ENCODE data around the gene ENO1.
A peak's percentile ranks its signal among the peaks of the same experiment; 100 is the strongest.

ENO1 gene

GRCh38 chr1:8883491-8883890, 5.0 kb upstream of the ENO1 start:
- DNase-seq (ENCODE audit: insufficient read length, low spot score) (no peak), FAIRE-seq (no peak)
- TF ChIP-seq POLR2AphosphoS5 (IDR thresholded peaks at IDR 0.05; ENCODE audit: low read depth, low read length): no peak
- no peak for TF ChIP-seq TAF1 (IDR thresholded peaks at IDR 0.05; ENCODE audit: low read depth, low read length)
- TF ChIP-seq POU2F2 (IDR thresholded peaks at IDR 0.05; ENCODE audit: low read depth, low read length): no peak
- TF ChIP-seq SPI1 (IDR thresholded peaks at IDR 0.05; ENCODE audit: low read depth, low read length): no peak

GRCh38 chr1:8879922-8880676, 1.6 kb upstream of the ENO1 start:
- DNase-seq (ENCODE audit: insufficient read length, low spot score) (peak; percentile 39), FAIRE-seq (peak; percentile 35)
- TF ChIP-seq POLR2A (IDR thresholded peaks at IDR 0.05; ENCODE audit: low read depth, low read length) (no peak; the same call in 1 of the 2 replicates), POLR2AphosphoS5 (IDR thresholded peaks at IDR 0.05; ENCODE audit: low read depth, low read length) (no peak), POU2F2 (IDR thresholded peaks at IDR 0.05; ENCODE audit: low read depth, low read length) (no peak), PAX5 (IDR thresholded peaks at IDR 0.05; ENCODE audit: insufficient read depth, low read length, severe bottlenecking) (no peak)

GRCh38 chr1:8879464-8879921, 1.0 kb upstream of the ENO1 start:
- DNase-seq (ENCODE audit: insufficient read length, low spot score) (no peak), FAIRE-seq (no peak)
- TF ChIP-seq POU2F2 (IDR thresholded peaks at IDR 0.05; ENCODE audit: low read depth, low read length): no peak
- no peak for TF ChIP-seq TAF1 (IDR thresholded peaks at IDR 0.05; ENCODE audit: low read depth, low read length)
- no peak for TF ChIP-seq POLR2AphosphoS5 (IDR thresholded peaks at IDR 0.05; ENCODE audit: low read depth, low read length)
- TF ChIP-seq SPI1 (IDR thresholded peaks at IDR 0.05; ENCODE audit: low read depth, low read length): no peak

- TF ChIP-seq POU2F2 (IDR thresholded peaks at IDR 0.05; ENCODE audit: low read depth, low read length): no peak
- 0 out of 2 replicates have a peak, but pooled peaks have one; percentile 39 for TF ChIP-seq POLR2AphosphoS5 (IDR thresholded peaks at IDR 0.05; ENCODE audit: low read depth, low read length)
- TF ChIP-seq TAF1 (IDR thresholded peaks at IDR 0.05; ENCODE audit: low read depth, low read length): peak; percentile 59
- TF ChIP-seq SPI1 (IDR thresholded peaks at IDR 0.05; ENCODE audit: low read depth, low read length): peak; percentile 74
- peak; percentile 93 for DNase-seq (ENCODE audit: insufficient read length, low spot score)
- FAIRE-seq: peak; percentile 96
These were observed 395 bp upstream of the ENO1 start for GRCh38 chr1:8878698-8879463.

- no peak for FAIRE-seq
- TF ChIP-seq TAF1 (IDR thresholded peaks at IDR 0.05; ENCODE audit: low read depth, low read length) (no peak), POLR2AphosphoS5 (IDR thresholded peaks at IDR 0.05; ENCODE audit: low read depth, low read length) (0 out of 2 replicates have a peak, but pooled peaks have one; percentile 30), POLR2A (IDR thresholded peaks at IDR 0.05; ENCODE audit: low read depth, low read length) (no peak; the same call in 1 of the 2 replicates)
- DNase-seq (ENCODE audit: insufficient read length, low spot score): no peak
These were observed 2.4 kb downstream of the ENO1 start for GRCh38 chr1:8876087-8876486.

- DNase-seq (ENCODE audit: insufficient read length, low spot score) (no peak), FAIRE-seq (no peak)
- TF ChIP-seq POLR2A (IDR thresholded peaks at IDR 0.05; ENCODE audit: low read depth, low read length) (peak; percentile 59; the same call in 1 of the 2 replicates), TAF1 (IDR thresholded peaks at IDR 0.05; ENCODE audit: low read depth, low read length) (no peak), POLR2AphosphoS5 (IDR thresholded peaks at IDR 0.05; ENCODE audit: low read depth, low read length) (peak; percentile 56)
These were observed 3.1 kb downstream of the ENO1 start for GRCh38 chr1:8875216-8875861.

- FAIRE-seq (no peak), DNase-seq (ENCODE audit: insufficient read length, low spot score) (no peak)
- TF ChIP-seq PAX5 (IDR thresholded peaks at IDR 0.05; ENCODE audit: insufficient read depth, low read length, severe bottlenecking) (no peak), SPI1 (IDR thresholded peaks at IDR 0.05; ENCODE audit: low read depth, low read length) (no peak), TAF1 (IDR thresholded peaks at IDR 0.05; ENCODE audit: low read depth, low read length) (no peak), POLR2A (IDR thresholded peaks at IDR 0.05; ENCODE audit: low read depth, low read length) (0 out of 2 replicates have a peak, but pooled peaks have one; percentile 12), POU2F2 (IDR thresholded peaks at IDR 0.05; ENCODE audit: low read depth, low read length) (no peak), POLR2AphosphoS5 (IDR thresholded peaks at IDR 0.05; ENCODE audit: low read depth, low read length) (peak; percentile 20; the same call in 1 of the 2 replicates)
These were observed 4.0 kb downstream of the ENO1 start for GRCh38 chr1:8874230-8875201.

- TF ChIP-seq SPI1 (IDR thresholded peaks at IDR 0.05; ENCODE audit: low read depth, low read length) (no peak), POLR2A (IDR thresholded peaks at IDR 0.05; ENCODE audit: low read depth, low read length) (no peak), TAF1 (IDR thresholded peaks at IDR 0.05; ENCODE audit: low read depth, low read length) (no peak), POU2F2 (IDR thresholded peaks at IDR 0.05; ENCODE audit: low read depth, low read length) (no peak), POLR2AphosphoS5 (IDR thresholded peaks at IDR 0.05; ENCODE audit: low read depth, low read length) (no peak), PAX5 (IDR thresholded peaks at IDR 0.05; ENCODE audit: insufficient read depth, low read length, severe bottlenecking) (no peak)
- DNase-seq (ENCODE audit: insufficient read length, low spot score) (no peak), FAIRE-seq (no peak)
These were observed 4.8 kb downstream of the ENO1 start for GRCh38 chr1:8873506-8874229.
